ENCODE data around the gene CMTM5.

The CMTM5 gene

DNA sequence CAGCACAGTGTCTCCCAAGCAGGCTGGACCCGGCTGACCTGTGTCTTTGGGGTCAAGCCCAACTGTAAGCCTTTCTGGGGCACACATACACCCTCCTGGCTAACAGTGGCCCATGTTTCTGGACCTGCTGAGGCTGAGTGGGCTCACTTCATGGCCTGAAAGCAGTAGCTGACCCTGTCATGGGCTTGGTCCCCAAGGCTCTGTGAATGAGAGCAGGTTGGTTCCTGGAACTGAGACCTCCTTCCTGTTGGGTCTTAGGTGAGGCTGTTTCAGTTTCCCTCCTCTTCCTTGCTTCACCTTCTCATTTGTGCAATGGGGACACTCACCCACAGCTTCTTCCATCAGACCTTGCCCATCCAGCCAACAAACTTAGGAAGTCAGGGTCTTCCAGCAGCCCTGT is 5.0 kb upstream of the CMTM5 start:
- Histone ChIP-seq H3F3A (ENCODE audit: low read depth) (no peaks in the 10 kb centered on the region), H3K4me1 (ENCODE audit: insufficient read depth, low read length, poor library complexity, severe bottlenecking) (no peaks in the 10 kb centered on the region), H3K9me2 (replicated peaks; ENCODE audit: low read depth, low read length) (no peaks in the 10 kb centered on the region), H3K4me2 (ENCODE audit: low read depth, low read length, poor library complexity, severe bottlenecking) (no peak overlapping the region), H3K4me3 (ENCODE audit: low read length, poor library complexity, severe bottlenecking) (no peak overlapping the region), H4K20me1 (ENCODE audit: insufficient read depth, low read length, poor library complexity, severe bottlenecking) (no peaks in the 10 kb centered on the region), H3K27me3 (ENCODE audit: insufficient read depth, low read length, poor library complexity, severe bottlenecking) (no peaks in the 10 kb centered on the region), H3K79me2 (ENCODE audit: insufficient read depth, low read length) (no peaks in the 10 kb centered on the region), H3K36me3 (ENCODE audit: insufficient read depth, low read length) (no peaks in the 10 kb centered on the region), H3K9ac (ENCODE audit: low read depth, low read length, poor library complexity, severe bottlenecking) (no peak overlapping the region), H3K9me3 (ENCODE audit: insufficient read depth, low read depth, low read length) (no peaks in the 10 kb centered on the region), H2AFZ (ENCODE audit: low read length) (no peak overlapping the region)
- TF ChIP-seq, protein P1, sequence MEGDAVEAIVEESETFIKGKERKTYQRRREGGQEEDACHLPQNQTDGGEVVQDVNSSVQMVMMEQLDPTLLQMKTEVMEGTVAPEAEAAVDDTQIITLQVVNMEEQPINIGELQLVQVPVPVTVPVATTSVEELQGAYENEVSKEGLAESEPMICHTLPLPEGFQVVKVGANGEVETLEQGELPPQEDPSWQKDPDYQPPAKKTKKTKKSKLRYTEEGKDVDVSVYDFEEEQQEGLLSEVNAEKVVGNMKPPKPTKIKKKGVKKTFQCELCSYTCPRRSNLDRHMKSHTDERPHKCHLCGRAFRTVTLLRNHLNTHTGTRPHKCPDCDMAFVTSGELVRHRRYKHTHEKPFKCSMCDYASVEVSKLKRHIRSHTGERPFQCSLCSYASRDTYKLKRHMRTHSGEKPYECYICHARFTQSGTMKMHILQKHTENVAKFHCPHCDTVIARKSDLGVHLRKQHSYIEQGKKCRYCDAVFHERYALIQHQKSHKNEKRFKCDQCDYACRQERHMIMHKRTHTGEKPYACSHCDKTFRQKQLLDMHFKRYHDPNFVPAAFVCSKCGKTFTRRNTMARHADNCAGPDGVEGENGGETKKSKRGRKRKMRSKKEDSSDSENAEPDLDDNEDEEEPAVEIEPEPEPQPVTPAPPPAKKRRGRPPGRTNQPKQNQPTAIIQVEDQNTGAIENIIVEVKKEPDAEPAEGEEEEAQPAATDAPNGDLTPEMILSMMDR (conservative IDR thresholded peaks at IDR 0.05; ENCODE audit: low read length) = no peak
- no peak for TF ChIP-seq EZH2phosphoT487 (IDR thresholded peaks at IDR 0.05; ENCODE audit: borderline replicate concordance)

DNA sequence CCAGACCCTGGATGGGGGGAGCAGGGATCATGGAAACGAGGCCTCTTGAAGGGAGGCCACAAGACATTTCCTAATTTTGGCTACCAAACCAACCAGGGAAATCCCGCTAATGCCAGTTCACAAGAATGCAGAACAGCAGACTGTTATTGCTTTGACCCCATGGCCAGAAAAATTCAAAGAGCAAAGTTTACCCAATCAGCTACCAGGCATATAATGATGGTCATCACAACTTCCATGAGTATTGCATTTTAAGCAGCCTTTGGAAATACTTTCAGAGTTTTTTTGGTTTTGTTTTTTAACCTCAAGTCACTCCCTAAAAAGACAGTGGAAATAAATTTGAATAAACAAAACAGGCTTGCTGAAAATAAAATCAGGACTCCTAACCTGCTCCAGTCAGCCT is 4.3 kb upstream of the CMTM5 start, which contains the start of gene IL25:
Gene IL25, plus strand, starts transcription at position 301 of the 400 bp plus-strand sequence.
- Histone ChIP-seq H3F3A (ENCODE audit: low read depth) (no peaks in the 10 kb centered on the region), H3K4me2 (ENCODE audit: low read depth, low read length, poor library complexity, severe bottlenecking) (no peak within 1 kb of the TSS), H3K9me3 (ENCODE audit: insufficient read depth, low read depth, low read length) (no peaks in the 10 kb centered on the region), H2AFZ (ENCODE audit: low read length) (no peak within 1 kb of the TSS), H3K9ac (ENCODE audit: low read depth, low read length, poor library complexity, severe bottlenecking) (no peak within 1 kb of the TSS), H4K20me1 (ENCODE audit: insufficient read depth, low read length, poor library complexity, severe bottlenecking) (no peaks in the 10 kb centered on the region), H3K27me3 (ENCODE audit: insufficient read depth, low read length, poor library complexity, severe bottlenecking) (no peaks in the 10 kb centered on the region), H3K79me2 (ENCODE audit: insufficient read depth, low read length) (no peaks in the 10 kb centered on the region), H3K9me2 (replicated peaks; ENCODE audit: low read depth, low read length) (no peaks in the 10 kb centered on the region), H3K4me3 (ENCODE audit: low read length, poor library complexity, severe bottlenecking) (no peak within 1 kb of the TSS), H3K36me3 (ENCODE audit: insufficient read depth, low read length) (no peaks in the 10 kb centered on the region), H3K4me1 (ENCODE audit: insufficient read depth, low read length, poor library complexity, severe bottlenecking) (no peaks in the 10 kb centered on the region)
- TF ChIP-seq EZH2phosphoT487 (IDR thresholded peaks at IDR 0.05; ENCODE audit: borderline replicate concordance) = no peak
- TF ChIP-seq, protein P1 (conservative IDR thresholded peaks at IDR 0.05; ENCODE audit: low read length) = no peak

DNA sequence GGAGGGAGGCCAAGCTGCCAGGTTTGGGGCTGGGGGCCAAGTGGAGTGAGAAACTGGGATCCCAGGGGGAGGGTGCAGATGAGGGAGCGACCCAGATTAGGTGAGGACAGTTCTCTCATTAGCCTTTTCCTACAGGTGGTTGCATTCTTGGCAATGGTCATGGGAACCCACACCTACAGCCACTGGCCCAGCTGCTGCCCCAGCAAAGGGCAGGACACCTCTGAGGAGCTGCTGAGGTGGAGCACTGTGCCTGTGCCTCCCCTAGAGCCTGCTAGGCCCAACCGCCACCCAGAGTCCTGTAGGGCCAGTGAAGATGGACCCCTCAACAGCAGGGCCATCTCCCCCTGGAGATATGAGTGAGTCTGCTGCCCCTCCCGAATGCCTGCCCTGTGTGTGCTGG is 3.8 kb upstream of the CMTM5 start:
- Histone ChIP-seq H2AFZ (ENCODE audit: low read length) (no peak overlapping the region), H3K4me3 (ENCODE audit: low read length, poor library complexity, severe bottlenecking) (no peak overlapping the region), H3K9ac (ENCODE audit: low read depth, low read length, poor library complexity, severe bottlenecking) (no peak overlapping the region), H3F3A (ENCODE audit: low read depth) (no peaks in the 10 kb centered on the region), H4K20me1 (ENCODE audit: insufficient read depth, low read length, poor library complexity, severe bottlenecking) (no peaks in the 10 kb centered on the region), H3K36me3 (ENCODE audit: insufficient read depth, low read length) (no peaks in the 10 kb centered on the region), H3K4me2 (ENCODE audit: low read depth, low read length, poor library complexity, severe bottlenecking) (no peak overlapping the region), H3K9me3 (ENCODE audit: insufficient read depth, low read depth, low read length) (no peaks in the 10 kb centered on the region), H3K27me3 (ENCODE audit: insufficient read depth, low read length, poor library complexity, severe bottlenecking) (no peaks in the 10 kb centered on the region), H3K79me2 (ENCODE audit: insufficient read depth, low read length) (no peaks in the 10 kb centered on the region), H3K9me2 (replicated peaks; ENCODE audit: low read depth, low read length) (no peaks in the 10 kb centered on the region), H3K4me1 (ENCODE audit: insufficient read depth, low read length, poor library complexity, severe bottlenecking) (no peaks in the 10 kb centered on the region)
- no peak for TF ChIP-seq EZH2phosphoT487 (IDR thresholded peaks at IDR 0.05; ENCODE audit: borderline replicate concordance)
- TF ChIP-seq, protein P1 (conservative IDR thresholded peaks at IDR 0.05; ENCODE audit: low read length) = no peak

Data from Loucy (cell line).